Fibroblast of the aortic adventitia (primary cell): ENCODE data around the gene RNF183. TPM values are rescaled to one million over a fixed set of nuclear protein-coding genes. Genes with fewer than 3 reads are reported as not detected.

Experiments
- DNase-seq: peaks from one replicate; pipeline ENCODE4 v3.0.0-alpha.2; 2010; ENCODE audit warnings: low read depth
- H3K4me3 ChIP-seq: 2 replicates; pipeline ENCODE4 v1.5.1; 2011; ENCODE audit warnings: low read depth, mild to moderate bottlenecking, control low read depth, low read length, moderate library complexity
- CTCF ChIP-seq: IDR thresholded peaks from 2 replicates; pipeline ENCODE4 v1.5.1; 2011; ENCODE audit warnings: mild to moderate bottlenecking, low read length, control low read depth, inconsistent platforms; ENCODE audit not compliant: insufficient read depth
- total RNA-seq: library from RNA; depleted of rRNA; stranded (reverse); fragments of >200 nt; gene quantifications from 2 replicates; pipeline ENCODE4 v1.2.3, GENCODE V29; 2012; ENCODE audit warnings: low replicate concordance

RNF183 gene
- total RNA-seq, 1 donor: not detected

DNA sequence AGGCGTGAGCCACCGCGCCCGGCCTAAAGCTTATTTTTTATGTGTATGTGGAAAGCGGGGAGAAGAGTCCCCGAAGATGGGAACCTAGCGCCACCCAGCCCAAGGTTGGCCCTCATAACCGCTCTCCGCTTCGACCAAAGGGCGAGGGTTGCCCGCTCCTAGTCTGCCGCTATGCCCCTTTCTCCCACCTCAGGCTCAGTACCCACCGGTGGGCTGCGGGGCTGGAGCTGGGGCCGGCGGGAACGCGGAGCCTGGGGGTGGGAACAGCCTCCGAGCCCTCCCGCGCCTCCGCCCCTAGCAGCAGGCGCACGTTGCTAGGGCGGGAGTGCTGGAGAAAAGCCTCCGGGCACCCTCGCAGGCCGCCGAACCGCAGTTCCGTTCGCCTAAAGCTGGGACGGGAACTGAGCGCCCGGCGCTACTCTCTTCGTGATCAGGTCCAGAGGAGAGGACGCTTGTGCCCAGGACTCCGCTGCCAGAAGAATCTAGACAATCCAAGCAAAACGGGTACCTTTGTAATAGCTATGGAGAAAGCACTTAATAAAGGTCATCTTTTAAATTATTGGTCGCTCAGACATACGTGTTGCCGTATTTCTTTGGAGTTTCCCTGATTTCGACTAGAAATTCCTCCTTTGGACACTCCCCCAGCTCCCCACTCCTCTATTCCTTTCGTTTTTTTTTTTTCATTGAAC, 37.0 kb upstream of the RNF183 start, which contains the start of gene WDR31:
WDR31 (minus strand) TSS at position 265 of the 689 bp plus-strand sequence. CDS start 8,253 bp downstream, outside the sequence.
- peak; percentile 92 for DNase-seq
- TF ChIP-seq CTCF: no peak
- H3K4me3 ChIP-seq: peak within 1 kb of the TSS; percentile 88

GRCh38 chr9:113337714-113338113, 34.5 kb upstream of the RNF183 start:
- H3K4me3 ChIP-seq: no peak overlapping the region
- TF ChIP-seq CTCF: no peak
- DNase-seq: no peak

DNA sequence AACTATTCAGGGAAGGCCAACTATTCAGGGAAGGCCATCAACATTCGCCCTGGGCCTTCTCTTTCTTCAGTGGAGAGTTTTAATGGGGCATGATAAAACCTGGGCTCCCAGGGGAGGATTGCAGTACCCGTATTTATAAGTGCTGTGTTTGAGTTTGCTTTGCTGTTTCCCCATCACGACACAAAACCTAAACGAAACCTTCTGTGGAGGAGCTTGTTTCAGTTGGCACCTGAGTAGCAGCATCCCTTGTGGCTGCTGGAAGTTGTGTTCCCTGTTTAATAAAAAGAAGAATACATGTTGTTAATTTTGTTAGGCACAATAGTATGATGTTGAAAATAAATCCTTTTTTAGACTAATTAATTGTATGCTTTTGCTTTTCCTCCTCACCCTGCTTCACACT, 28.6 kb upstream of the RNF183 start:
- DNase-seq: no peak
- H3K4me3 ChIP-seq: no peak overlapping the region
- no peak for TF ChIP-seq CTCF

DNA sequence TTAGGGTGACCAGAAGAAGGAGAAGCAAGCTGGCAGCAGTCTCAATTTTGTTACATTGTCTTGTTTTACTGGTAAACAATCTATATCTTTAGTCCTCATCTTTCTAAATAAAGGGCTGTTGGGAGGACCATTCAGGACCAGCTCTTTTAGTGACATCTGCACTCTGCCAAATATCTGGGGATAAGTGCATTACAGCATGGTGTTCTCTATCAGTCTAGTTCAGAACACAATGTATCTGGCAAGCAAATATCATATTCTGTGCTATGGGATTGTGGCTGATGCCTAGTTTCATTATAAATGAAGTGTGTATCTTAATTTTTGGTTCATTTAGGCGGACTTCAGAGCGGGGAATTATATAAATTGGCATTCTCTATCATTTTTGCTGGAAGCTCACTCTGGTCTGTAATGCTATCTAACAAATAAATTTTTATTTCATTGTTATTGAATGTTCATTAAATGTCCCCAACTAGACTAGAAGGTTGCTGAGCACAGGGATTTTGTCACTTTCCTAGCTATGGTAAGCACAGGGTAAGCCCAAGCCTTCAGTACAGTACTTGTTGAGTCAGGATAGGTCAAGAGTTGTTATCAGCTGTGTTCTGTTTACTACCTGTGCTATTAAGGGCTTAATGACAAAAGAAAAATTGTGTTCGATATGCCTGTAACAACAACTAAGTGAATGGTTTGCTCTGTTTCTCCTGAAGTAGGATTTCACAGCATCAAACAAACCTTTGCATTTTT, 25.0 kb upstream of the RNF183 start:
- no peak for TF ChIP-seq CTCF
- H3K4me3 ChIP-seq: no peak overlapping the region
- DNase-seq: no peak

DNA sequence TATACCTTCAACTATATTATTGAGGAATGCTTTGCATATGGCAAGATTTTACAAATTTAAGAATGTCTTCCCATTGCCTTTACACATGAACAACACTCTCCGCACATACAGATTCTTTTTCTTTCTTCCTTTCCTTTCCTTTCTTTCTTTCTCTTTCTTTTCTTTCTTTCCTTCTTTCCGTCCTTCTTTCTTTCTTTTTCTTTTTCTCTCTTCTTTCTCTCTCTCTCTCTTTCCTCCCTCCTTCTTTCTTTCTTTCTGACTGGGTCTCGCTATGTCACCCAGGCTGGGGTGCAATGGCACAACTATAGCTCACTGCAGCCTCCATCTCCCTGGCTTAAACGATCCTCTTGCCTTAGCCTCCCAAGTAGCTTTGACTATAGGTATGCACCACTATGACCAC, 23.1 kb upstream of the RNF183 start:
- no peak for DNase-seq
- H3K4me3 ChIP-seq: no peak overlapping the region
- TF ChIP-seq CTCF: no peak

GRCh38 chr9:113322671-113323070, 19.5 kb upstream of the RNF183 start:
- no peak for TF ChIP-seq CTCF
- no peak overlapping the region for H3K4me3 ChIP-seq
- no peak for DNase-seq

GRCh38 chr9:113320051-113320450, 16.9 kb upstream of the RNF183 start:
- no peak for TF ChIP-seq CTCF
- no peak overlapping the region for H3K4me3 ChIP-seq
- no peak for DNase-seq
